HepG2 (cell line): ENCODE data around the gene ZNF213. TPM values are rescaled to one million over a fixed set of nuclear protein-coding genes. Genes with fewer than 3 reads are reported as not detected.

ENCODE experiments used
- IKZF4 ChIP-seq: sonication (generic); formaldehyde crosslinking; IDR thresholded peaks from 2 replicates; pipeline ENCODE4 v1.5.1; 2020; ENCODE audit warnings: borderline replicate concordance, mild to moderate bottlenecking, low read depth, missing genetic modification reagents; ENCODE audit errors: not compliant biosample characterization
- JUN ChIP-seq: sonication (generic); formaldehyde crosslinking; IDR thresholded peaks from 2 replicates; pipeline ENCODE4 v1.4.0; 2020; ENCODE audit warnings: mild to moderate bottlenecking, missing genetic modification reagents
- KDM4B ChIP-seq: sonication (generic); formaldehyde crosslinking; IDR thresholded peaks from 2 replicates; pipeline ENCODE4 v1.4.0; 2020; ENCODE audit warnings: missing genetic modification reagents
- KDM6A ChIP-seq: IDR thresholded peaks from 2 replicates; pipeline ENCODE4 v1.6.1; 2016; ENCODE audit warnings: low read depth
- MED13 ChIP-seq: sonication (generic); formaldehyde crosslinking; IDR thresholded peaks from 2 replicates; pipeline ENCODE4 v1.5.0; 2020; ENCODE audit warnings: missing genetic modification reagents
- MIER3 ChIP-seq: IDR thresholded peaks from 2 replicates; pipeline ENCODE4 v1.6.1; 2016; ENCODE audit warnings: missing compliant biosample characterization, borderline replicate concordance
- MIXL1 ChIP-seq: IDR thresholded peaks from 2 replicates; pipeline ENCODE4 v1.6.1; 2016
- NFE2L2 ChIP-seq: fragments of 150-350 bp; IDR thresholded peaks from 2 replicates; pipeline ENCODE4 v1.6.1; 2014; ENCODE audit warnings: low read length
- PHB2 ChIP-seq: fragments of 450-650 bp; IDR thresholded peaks from 2 replicates; pipeline ENCODE4 v1.6.1; 2018; ENCODE audit not compliant: partially characterized antibody
- POLR2AphosphoS5 ChIP-seq: IDR thresholded peaks from 2 replicates; pipeline ENCODE4 v1.6.1; 2012; ENCODE audit warnings: low read depth, low read length
- TBX3 ChIP-seq: fragments of 450-650 bp; IDR thresholded peaks from 2 replicates; pipeline ENCODE4 v1.6.1; 2017; ENCODE audit warnings: antibody characterized with exemption, mild to moderate bottlenecking, inconsistent platforms, borderline replicate concordance
- TFDP1 ChIP-seq: IDR thresholded peaks from 2 replicates; pipeline ENCODE4 v1.6.1; 2016; ENCODE audit warnings: missing compliant biosample characterization, missing genetic modification reagents, borderline replicate concordance
- ZNF136 ChIP-seq: sonication (generic); formaldehyde crosslinking; IDR thresholded peaks from 2 replicates; pipeline ENCODE4 v1.8.1; 2022; ENCODE audit warnings: low read depth, mild to moderate bottlenecking, moderate library complexity, missing genetic modification reagents
- ZNF17 ChIP-seq: sonication (generic); formaldehyde crosslinking; IDR thresholded peaks from 2 replicates; pipeline ENCODE4 v1.5.0; 2020; ENCODE audit warnings: mild to moderate bottlenecking, missing genetic modification reagents
- ZNF343 ChIP-seq: sonication (generic); formaldehyde crosslinking; IDR thresholded peaks from 2 replicates; pipeline ENCODE4 v1.4.0; 2020; ENCODE audit warnings: mild to moderate bottlenecking, missing genetic modification reagents
- ZNF556 ChIP-seq: sonication (generic); formaldehyde crosslinking; IDR thresholded peaks from 2 replicates; pipeline ENCODE4 v1.4.0; 2020; ENCODE audit warnings: mild to moderate bottlenecking, missing genetic modification reagents, borderline replicate concordance
- ZNF644 ChIP-seq: IDR thresholded peaks from 2 replicates; pipeline ENCODE4 v1.6.1; 2016; ENCODE audit warnings: low read depth
- ZNF781 ChIP-seq: sonication (generic); formaldehyde crosslinking; IDR thresholded peaks from 2 replicates; pipeline ENCODE4 v1.5.1; 2020; ENCODE audit warnings: borderline replicate concordance, mild to moderate bottlenecking, missing genetic modification reagents; ENCODE audit errors: not compliant biosample characterization
- polyA plus RNA-seq, 8 experiments: library from polyadenylated mRNA; depleted of rRNA in 3 of 8; stranded (reverse) in 7 of 8; unstranded in 1 of 8; fragments of >200 nt; fragmentation: Illumina TruSeq in 4 of 8; extraction: Trizol in 4 of 8; gene quantifications; 2 replicates each; pipeline versions ENCODE4 v1.2.1 to v1.2.3, GENCODE V29; 2011 to 2016; ENCODE audit warnings: low read depth in 4 of 8, missing spikeins in 1 of 8, mixed read lengths in 1 of 8; ENCODE audit not compliant: insufficient read depth in 1 of 8
- total RNA-seq, 5 experiments: library from RNA; depleted of rRNA; stranded (reverse); fragments of >200 nt; fragmentation: Illumina TruSeq; extraction: Trizol; gene quantifications; 2 replicates each; pipeline ENCODE4 v1.2.3, GENCODE V29; 2016; ENCODE audit warnings: low read depth in 1 of 5
- TF ChIP-seq, protein P1 (sequence below): sonication (generic); formaldehyde crosslinking; IDR thresholded peaks from 2 replicates; pipeline ENCODE4 v1.5.0; 2020; ENCODE audit warnings: mild to moderate bottlenecking, missing genetic modification reagents
- TF ChIP-seq, protein P2 (sequence below): sonication (generic); formaldehyde crosslinking; IDR thresholded peaks from 2 replicates; pipeline ENCODE4 v1.4.0; 2020; ENCODE audit warnings: missing genetic modification reagents; ENCODE audit errors: not compliant biosample characterization
- TF ChIP-seq, protein P3 (sequence below): sonication (generic); formaldehyde crosslinking; conservative IDR thresholded peaks from 2 replicates; pipeline ENCODE4 v1.4.0; 2020; ENCODE audit warnings: missing genetic modification reagents
- TF ChIP-seq, protein P4 (sequence below): sonication (generic); formaldehyde crosslinking; IDR thresholded peaks from 2 replicates; pipeline ENCODE4 v1.8.0; 2022; ENCODE audit warnings: mild to moderate bottlenecking, missing genetic modification reagents, borderline replicate concordance

Gene ZNF213
- total and polyA plus RNA-seq, 2 of the 13 experiments (the other 11 are each of a cell fraction or from before 2014, with no cell fraction given): 0.59 to 0.97 TPM

GRCh38 chr16:3157229-3158025 lies 22.6 kb downstream of the ZNF213 start (continued):
- TF ChIP-seq ZNF343 (CRISPR knock-in tag) (no peak), KDM6A (CRISPR knock-in tag) (no peak), KDM4B (CRISPR knock-in tag) (no peak), MIER3 (CRISPR knock-in tag) (peak; percentile 4; the same call in 1 of the 2 replicates), ZNF644 (no peak), MIXL1 (CRISPR knock-in tag) (no peak), POLR2AphosphoS5 (no peak), IKZF4 (no peak), ZNF136 (CRISPR knock-in tag) (no peak), ZNF556 (CRISPR knock-in tag) (no peak; the same call in 1 of the 2 replicates), TFDP1 (CRISPR knock-in tag) (peak; percentile 28; the same call in 1 of the 2 replicates), NFE2L2 (no peak), ZNF781 (CRISPR knock-in tag) (no peak), TBX3 (no peak), PHB2 (no peak), MED13 (CRISPR knock-in tag) (no peak), JUN (CRISPR knock-in tag) (no peak), ZNF17 (CRISPR knock-in tag) (no peak)
- TF ChIP-seq, protein P1, sequence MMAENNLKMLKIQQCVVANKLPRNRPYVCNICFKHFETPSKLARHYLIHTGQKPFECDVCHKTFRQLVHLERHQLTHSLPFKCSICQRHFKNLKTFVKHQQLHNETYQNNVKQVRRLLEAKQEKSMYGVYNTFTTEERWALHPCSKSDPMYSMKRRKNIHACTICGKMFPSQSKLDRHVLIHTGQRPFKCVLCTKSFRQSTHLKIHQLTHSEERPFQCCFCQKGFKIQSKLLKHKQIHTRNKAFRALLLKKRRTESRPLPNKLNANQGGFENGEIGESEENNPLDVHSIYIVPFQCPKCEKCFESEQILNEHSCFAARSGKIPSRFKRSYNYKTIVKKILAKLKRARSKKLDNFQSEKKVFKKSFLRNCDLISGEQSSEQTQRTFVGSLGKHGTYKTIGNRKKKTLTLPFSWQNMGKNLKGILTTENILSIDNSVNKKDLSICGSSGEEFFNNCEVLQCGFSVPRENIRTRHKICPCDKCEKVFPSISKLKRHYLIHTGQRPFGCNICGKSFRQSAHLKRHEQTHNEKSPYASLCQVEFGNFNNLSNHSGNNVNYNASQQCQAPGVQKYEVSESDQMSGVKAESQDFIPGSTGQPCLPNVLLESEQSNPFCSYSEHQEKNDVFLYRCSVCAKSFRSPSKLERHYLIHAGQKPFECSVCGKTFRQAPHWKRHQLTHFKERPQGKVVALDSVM: no peak
- TF ChIP-seq, protein P2, sequence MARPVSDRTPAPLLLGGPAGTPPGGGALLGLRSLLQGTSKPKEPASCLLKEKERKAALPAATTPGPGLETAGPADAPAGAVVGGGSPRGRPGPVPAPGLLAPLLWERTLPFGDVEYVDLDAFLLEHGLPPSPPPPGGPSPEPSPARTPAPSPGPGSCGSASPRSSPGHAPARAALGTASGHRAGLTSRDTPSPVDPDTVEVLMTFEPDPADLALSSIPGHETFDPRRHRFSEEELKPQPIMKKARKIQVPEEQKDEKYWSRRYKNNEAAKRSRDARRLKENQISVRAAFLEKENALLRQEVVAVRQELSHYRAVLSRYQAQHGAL (CRISPR knock-in tag): no peak
- TF ChIP-seq, protein P3, sequence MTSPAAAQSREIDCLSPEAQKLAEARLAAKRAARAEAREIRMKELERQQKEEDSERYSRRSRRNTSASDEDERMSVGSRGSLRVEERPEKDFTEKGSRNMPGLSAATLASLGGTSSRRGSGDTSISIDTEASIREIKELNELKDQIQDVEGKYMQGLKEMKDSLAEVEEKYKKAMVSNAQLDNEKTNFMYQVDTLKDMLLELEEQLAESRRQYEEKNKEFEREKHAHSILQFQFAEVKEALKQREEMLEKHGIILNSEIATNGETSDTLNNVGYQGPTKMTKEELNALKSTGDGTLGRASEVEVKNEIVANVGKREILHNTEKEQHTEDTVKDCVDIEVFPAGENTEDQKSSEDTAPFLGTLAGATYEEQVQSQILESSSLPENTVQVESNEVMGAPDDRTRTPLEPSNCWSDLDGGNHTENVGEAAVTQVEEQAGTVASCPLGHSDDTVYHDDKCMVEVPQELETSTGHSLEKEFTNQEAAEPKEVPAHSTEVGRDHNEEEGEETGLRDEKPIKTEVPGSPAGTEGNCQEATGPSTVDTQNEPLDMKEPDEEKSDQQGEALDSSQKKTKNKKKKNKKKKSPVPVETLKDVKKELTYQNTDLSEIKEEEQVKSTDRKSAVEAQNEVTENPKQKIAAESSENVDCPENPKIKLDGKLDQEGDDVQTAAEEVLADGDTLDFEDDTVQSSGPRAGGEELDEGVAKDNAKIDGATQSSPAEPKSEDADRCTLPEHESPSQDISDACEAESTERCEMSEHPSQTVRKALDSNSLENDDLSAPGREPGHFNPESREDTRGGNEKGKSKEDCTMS (CRISPR knock-in tag): no peak
- TF ChIP-seq, protein P4, sequence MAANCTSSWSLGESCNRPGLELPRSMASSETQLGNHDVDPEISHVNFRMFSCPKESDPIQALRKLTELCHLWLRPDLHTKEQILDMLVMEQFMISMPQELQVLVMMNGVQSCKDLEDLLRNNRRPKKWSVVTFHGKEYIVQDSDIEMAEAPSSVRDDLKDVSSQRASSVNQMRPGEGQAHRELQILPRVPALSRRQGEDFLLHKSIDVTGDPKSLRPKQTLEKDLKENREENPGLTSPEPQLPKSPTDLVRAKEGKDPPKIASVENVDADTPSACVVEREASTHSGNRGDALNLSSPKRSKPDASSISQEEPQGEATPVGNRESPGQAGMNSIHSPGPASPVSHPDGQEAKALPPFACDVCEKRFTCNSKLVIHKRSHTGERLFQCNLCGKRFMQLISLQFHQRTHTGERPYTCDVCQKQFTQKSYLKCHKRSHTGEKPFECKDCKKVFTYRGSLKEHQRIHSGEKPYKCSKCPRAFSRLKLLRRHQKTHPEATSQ (CRISPR knock-in tag): no peak
